ENCODE results near the gene BRAP. TPM values are rescaled to one million over a fixed set of nuclear protein-coding genes. Genes with fewer than 3 reads are reported as not detected.
"Not testable (repeated sequence)": the region's sequence is repeated elsewhere in the genome, so short reads cannot be mapped to it uniquely, and the experiment has no call there.

BRAP gene
- total RNA-seq, 1 donor: 22.1 TPM

- Histone ChIP-seq H3K27me3 (ENCODE audit: insufficient read depth, low read length) (no peaks in the 10 kb centered on the region), H3K4me2 (ENCODE audit: insufficient read depth, low read length) (no peak overlapping the region), H4K20me1 (ENCODE audit: insufficient read depth, low read length) (no peaks in the 10 kb centered on the region), H3K4me1 (ENCODE audit: insufficient read depth, low read length) (no peaks in the 10 kb centered on the region), H3K27ac (ENCODE audit: low read depth, low read length) (no peak overlapping the region), H3K4me3 (ENCODE audit: insufficient read depth, low read length) (no peak overlapping the region), H2AFZ (ENCODE audit: low read length) (no peak overlapping the region), H3K9me3 (ENCODE audit: low read depth, low read length) (no peaks in the 10 kb centered on the region), H3K79me2 (ENCODE audit: insufficient read depth, low read length) (no peaks in the 10 kb centered on the region), H3K36me3 (ENCODE audit: insufficient read depth, low read length) (peaks cover 52% of the 10 kb centered on the region)
- DNase-seq (ENCODE audit: insufficient read length, low spot score, missing footprints): no peak
- no peak for TF ChIP-seq CTCF (IDR thresholded peaks at IDR 0.05; ENCODE audit: extremely low read depth, low read depth, low read length)
Observed at GRCh38 chr12:111656016-111656415, 29.7 kb downstream of the BRAP start.

GRCh38 chr12:111655356-111655755 lies 30.4 kb downstream of the BRAP start:
- Histone ChIP-seq H3K9me3 (ENCODE audit: low read depth, low read length) (no peaks in the 10 kb centered on the region), H2AFZ (ENCODE audit: low read length) (no peak overlapping the region), H3K4me3 (ENCODE audit: insufficient read depth, low read length) (no peak overlapping the region), H3K4me2 (ENCODE audit: insufficient read depth, low read length) (no peak overlapping the region), H3K36me3 (ENCODE audit: insufficient read depth, low read length) (peaks cover 54% of the 10 kb centered on the region), H3K27me3 (ENCODE audit: insufficient read depth, low read length) (no peaks in the 10 kb centered on the region), H3K27ac (ENCODE audit: low read depth, low read length) (no peak overlapping the region), H4K20me1 (ENCODE audit: insufficient read depth, low read length) (no peaks in the 10 kb centered on the region), H3K79me2 (ENCODE audit: insufficient read depth, low read length) (no peaks in the 10 kb centered on the region), H3K4me1 (ENCODE audit: insufficient read depth, low read length) (no peaks in the 10 kb centered on the region)
- no peak for TF ChIP-seq CTCF (IDR thresholded peaks at IDR 0.05; ENCODE audit: extremely low read depth, low read depth, low read length)
- DNase-seq (ENCODE audit: insufficient read length, low spot score, missing footprints): no peak

GRCh38 chr12:111653596-111653995 lies 32.2 kb downstream of the BRAP start:
- Histone ChIP-seq H3K79me2 (ENCODE audit: insufficient read depth, low read length) (no peaks in the 10 kb centered on the region), H3K4me1 (ENCODE audit: insufficient read depth, low read length) (no peaks in the 10 kb centered on the region), H3K4me3 (ENCODE audit: insufficient read depth, low read length) (no peak overlapping the region), H3K27me3 (ENCODE audit: insufficient read depth, low read length) (no peaks in the 10 kb centered on the region), H3K9me3 (ENCODE audit: low read depth, low read length) (no peaks in the 10 kb centered on the region), H3K4me2 (ENCODE audit: insufficient read depth, low read length) (no peak overlapping the region), H4K20me1 (ENCODE audit: insufficient read depth, low read length) (no peaks in the 10 kb centered on the region), H3K36me3 (ENCODE audit: insufficient read depth, low read length) (peaks cover 58% of the 10 kb centered on the region), H3K27ac (ENCODE audit: low read depth, low read length) (no peak overlapping the region), H2AFZ (ENCODE audit: low read length) (no peak overlapping the region)
- no peak for DNase-seq (ENCODE audit: insufficient read length, low spot score, missing footprints)
- TF ChIP-seq CTCF (IDR thresholded peaks at IDR 0.05; ENCODE audit: extremely low read depth, low read depth, low read length): no peak

GRCh38 chr12:111652530-111652929 lies 33.2 kb downstream of the BRAP start:
- H3K36me3 ChIP-seq (ENCODE audit: insufficient read depth, low read length): peaks cover 57% of the 10 kb centered on the region
- not testable (repeated sequence) for H3K4me3 ChIP-seq (ENCODE audit: insufficient read depth, low read length); H3K9me3 ChIP-seq (ENCODE audit: low read depth, low read length); H3K79me2 ChIP-seq (ENCODE audit: insufficient read depth, low read length); H3K27me3 ChIP-seq (ENCODE audit: insufficient read depth, low read length); H2AFZ ChIP-seq (ENCODE audit: low read length); H3K27ac ChIP-seq (ENCODE audit: low read depth, low read length); H3K4me1 ChIP-seq (ENCODE audit: insufficient read depth, low read length); DNase-seq (ENCODE audit: insufficient read length, low spot score, missing footprints); H3K4me2 ChIP-seq (ENCODE audit: insufficient read depth, low read length); H4K20me1 ChIP-seq (ENCODE audit: insufficient read depth, low read length)
